SJSA1 (cell line): Measurements from ENCODE around the gene TNFRSF12A. TPM values are rescaled to one million over a fixed set of nuclear protein-coding genes. Genes with fewer than 3 reads are reported as not detected.
"Not testable (repeated sequence)": the region's sequence is repeated elsewhere in the genome, so short reads cannot be mapped to it uniquely, and the experiment has no call there.

Experiments
- DNase-seq, 2 experiments: peaks; one replicate each; pipeline ENCODE4 v3.0.0-alpha.2; 2015 to 2020; ENCODE audit warnings: low spot score in 2 of 2, low read depth in 1 of 2
- H3K27ac ChIP-seq: fragments of 250-450 bp; sonication (Bioruptor Pico); 2 replicates; pipeline ENCODE4 v1.5.1; 2020; ENCODE audit warnings: mild to moderate bottlenecking, moderate library complexity
- H3K27me3 ChIP-seq: fragments of 250-450 bp; sonication (Bioruptor Pico); replicated peaks from 2 replicates; pipeline ENCODE4 v1.5.1; 2020; ENCODE audit warnings: mild to moderate bottlenecking, moderate library complexity
- H3K36me3 ChIP-seq: fragments of 250-450 bp; sonication (Bioruptor Pico); 2 replicates; pipeline ENCODE4 v1.5.1; 2020; ENCODE audit warnings: mild to moderate bottlenecking
- H3K4me1 ChIP-seq: fragments of 250-450 bp; sonication (Bioruptor Pico); replicated peaks from 2 replicates; pipeline ENCODE4 v1.6.1; 2021; ENCODE audit warnings: mild to moderate bottlenecking
- H3K4me3 ChIP-seq: fragments of 250-450 bp; sonication (Bioruptor Pico); 2 replicates; pipeline ENCODE4 v1.5.1; 2020; ENCODE audit warnings: mild to moderate bottlenecking
- H3K9me3 ChIP-seq: fragments of 250-450 bp; sonication (Bioruptor Pico); replicated peaks from 2 replicates; pipeline ENCODE4 v1.5.1; 2020; ENCODE audit warnings: mild to moderate bottlenecking
- total RNA-seq: library from RNA; depleted of rRNA; stranded (reverse); fragments of >200 nt; shearing (Covaris generic); gene quantifications from 2 replicates; pipeline ENCODE4 v1.2.3, GENCODE V29; 2014

Gene TNFRSF12A
- total RNA-seq, 1 experiment from 2014 or later: 545 TPM

DNA sequence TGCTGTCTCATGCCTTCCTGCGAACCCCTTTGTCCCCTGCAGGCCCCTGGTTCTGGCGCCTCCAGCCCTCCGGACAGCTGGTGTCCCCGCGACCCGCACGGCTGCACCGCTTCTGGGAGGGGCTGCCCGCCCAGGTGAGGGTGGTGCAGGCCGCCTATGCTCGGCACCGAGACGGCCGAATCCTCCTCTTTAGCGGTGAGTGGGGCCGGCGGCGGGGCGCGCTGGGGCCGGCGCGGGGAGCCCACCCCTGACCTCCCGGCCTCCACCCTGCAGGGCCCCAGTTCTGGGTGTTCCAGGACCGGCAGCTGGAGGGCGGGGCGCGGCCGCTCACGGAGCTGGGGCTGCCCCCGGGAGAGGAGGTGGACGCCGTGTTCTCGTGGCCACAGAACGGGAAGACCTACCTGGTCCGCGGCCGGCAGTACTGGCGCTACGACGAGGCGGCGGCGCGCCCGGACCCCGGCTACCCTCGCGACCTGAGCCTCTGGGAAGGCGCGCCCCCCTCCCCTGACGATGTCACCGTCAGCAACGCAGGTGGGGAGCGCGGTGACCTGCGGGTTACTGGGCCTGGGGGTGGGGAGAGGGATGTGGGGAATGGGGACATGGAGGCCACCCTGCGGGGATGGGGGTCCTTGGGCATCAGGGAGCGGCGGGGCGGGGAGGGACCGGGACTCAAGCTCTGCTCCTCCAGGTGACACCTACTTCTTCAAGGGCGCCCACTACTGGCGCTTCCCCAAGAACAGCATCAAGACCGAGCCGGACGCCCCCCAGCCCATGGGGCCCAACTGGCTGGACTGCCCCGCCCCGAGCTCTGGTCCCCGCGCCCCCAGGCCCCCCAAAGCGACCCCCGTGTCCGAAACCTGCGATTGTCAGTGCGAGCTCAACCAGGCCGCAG lies 38.2 kb downstream of the TNFRSF12A start:
- no peaks in the 10 kb centered on the region for H3K27me3 ChIP-seq
- H3K36me3 ChIP-seq: no peaks in the 10 kb centered on the region
- peak overlapping the region; percentile 77; the same call in 1 of the 2 replicates for H3K27ac ChIP-seq
- H3K4me1 ChIP-seq: peaks cover 13% of the 10 kb centered on the region
- no peaks in the 10 kb centered on the region for H3K9me3 ChIP-seq
- peak in 1 of 2 experiments; percentile 52 for DNase-seq
- H3K4me3 ChIP-seq: peak overlapping the region; percentile 76

DNA sequence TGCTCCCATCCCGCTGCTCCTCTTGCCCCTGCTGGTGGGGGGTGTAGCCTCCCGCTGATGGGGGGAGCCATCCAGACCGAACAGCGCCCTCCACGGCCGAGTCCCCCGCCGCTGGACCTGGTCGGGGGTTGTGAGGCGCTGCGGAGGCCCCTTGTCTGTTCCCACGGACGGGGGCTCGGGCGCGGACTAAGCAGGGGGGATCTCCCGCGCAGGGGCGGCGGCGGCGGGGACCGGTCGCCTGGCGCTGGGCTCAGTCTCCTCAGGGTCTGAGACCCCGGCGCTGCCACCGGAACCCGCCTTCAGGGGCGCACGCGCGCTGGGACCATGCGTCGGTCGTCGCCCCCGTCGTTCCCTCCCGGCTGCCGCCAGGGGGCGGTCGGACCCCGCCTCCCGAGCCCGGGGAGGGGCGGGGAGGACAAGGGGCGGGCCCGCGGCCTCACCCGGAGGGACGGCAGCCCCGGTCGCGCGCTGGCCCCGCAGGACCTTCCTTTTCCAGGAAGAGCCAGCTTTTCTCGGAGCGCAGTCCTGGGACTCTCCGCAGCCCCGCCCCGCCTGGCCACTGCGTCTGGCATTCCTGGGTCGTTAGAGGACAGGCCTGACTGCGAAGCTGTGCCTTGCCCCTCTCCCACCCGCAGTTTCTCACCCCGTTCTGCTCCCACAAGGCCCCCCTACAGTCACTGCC lies 39.0 kb downstream of the TNFRSF12A start:
- Histone ChIP-seq H3K4me1 (peaks cover 13% of the 10 kb centered on the region), H3K36me3 (no peaks in the 10 kb centered on the region), H3K27ac (peak overlapping the region; percentile 77), H3K9me3 (no peaks in the 10 kb centered on the region), H3K4me3 (peak overlapping the region; percentile 76), H3K27me3 (no peaks in the 10 kb centered on the region)
- peak; percentile 93 to 96 for DNase-seq

DNA sequence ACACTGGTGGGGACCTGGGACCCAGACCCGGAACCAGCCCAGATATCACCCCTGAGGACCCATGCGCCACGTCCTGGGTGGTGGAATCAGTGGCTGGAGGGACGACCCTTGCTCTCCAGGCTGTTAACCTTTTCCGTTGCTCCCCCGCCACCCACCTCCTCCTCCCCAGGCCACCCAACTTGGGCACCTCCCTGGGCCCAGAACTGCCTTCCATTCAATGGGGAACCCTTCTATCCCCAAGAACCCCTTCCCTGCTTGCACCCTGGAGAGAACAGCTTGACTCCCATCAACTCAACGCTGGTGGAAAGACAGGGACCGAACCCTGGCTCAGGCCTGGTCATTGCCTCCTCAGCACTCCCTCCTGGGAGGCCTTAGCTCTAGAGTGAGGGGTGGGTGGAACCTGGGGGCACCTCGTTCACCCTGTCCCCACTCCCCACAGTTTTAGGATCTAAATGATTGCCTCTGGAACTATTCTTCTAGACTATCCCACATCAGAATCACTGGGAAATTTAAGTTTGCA lies 39.6 kb downstream of the TNFRSF12A start:
- DNase-seq: peak in 1 of 2 experiments; percentile 44
- H3K27ac ChIP-seq: peak overlapping the region; percentile 77
- H3K27me3 ChIP-seq: no peaks in the 10 kb centered on the region
- H3K36me3 ChIP-seq: no peaks in the 10 kb centered on the region
- peak overlapping the region; percentile 76 for H3K4me3 ChIP-seq
- H3K4me1 ChIP-seq: peaks cover 18% of the 10 kb centered on the region
- no peaks in the 10 kb centered on the region for H3K9me3 ChIP-seq

DNA sequence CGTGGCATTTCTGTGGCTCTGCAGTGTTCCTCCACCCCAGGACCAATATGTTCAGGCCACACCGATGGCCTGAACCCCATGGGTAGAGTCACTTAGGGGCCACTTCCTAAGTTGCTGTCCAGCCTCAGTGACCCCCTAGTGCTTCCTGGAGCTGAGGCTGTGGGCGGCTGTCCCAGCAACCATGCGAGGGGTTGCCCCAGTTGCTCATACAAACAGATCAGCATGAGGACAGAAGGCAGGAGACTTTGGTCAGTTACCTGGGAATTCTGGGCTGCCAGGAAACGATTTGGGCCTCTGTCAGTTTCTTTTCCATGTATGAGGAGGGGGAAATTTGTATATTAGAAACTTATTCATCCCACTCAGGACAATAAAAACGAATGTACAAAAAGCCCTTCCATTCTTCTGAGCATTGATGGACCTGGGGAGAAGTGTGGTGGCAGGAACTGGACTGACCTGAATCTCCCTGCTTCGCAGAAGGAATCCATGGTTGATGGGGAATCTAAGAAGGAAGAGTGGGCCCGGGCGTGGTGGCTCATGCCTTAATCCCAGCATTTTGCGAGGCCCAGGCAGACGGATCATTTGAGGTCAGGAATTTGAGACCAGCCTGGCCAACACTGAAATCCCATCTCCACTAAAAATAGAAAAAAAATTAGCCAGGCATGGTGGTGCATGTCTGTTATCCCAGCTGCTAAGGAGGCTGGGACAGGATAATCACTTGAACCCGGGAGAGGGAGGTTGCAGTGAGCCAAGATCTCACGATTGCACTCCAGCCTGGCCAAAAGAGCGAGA lies 40.4 kb downstream of the TNFRSF12A start:
- Histone ChIP-seq H3K9me3 (no peaks in the 10 kb centered on the region), H3K27me3 (no peaks in the 10 kb centered on the region), H3K4me1 (peaks cover 26% of the 10 kb centered on the region), H3K36me3 (no peaks in the 10 kb centered on the region), H3K4me3 (no peak overlapping the region), H3K27ac (no peak overlapping the region)
- no peak for DNase-seq

DNA sequence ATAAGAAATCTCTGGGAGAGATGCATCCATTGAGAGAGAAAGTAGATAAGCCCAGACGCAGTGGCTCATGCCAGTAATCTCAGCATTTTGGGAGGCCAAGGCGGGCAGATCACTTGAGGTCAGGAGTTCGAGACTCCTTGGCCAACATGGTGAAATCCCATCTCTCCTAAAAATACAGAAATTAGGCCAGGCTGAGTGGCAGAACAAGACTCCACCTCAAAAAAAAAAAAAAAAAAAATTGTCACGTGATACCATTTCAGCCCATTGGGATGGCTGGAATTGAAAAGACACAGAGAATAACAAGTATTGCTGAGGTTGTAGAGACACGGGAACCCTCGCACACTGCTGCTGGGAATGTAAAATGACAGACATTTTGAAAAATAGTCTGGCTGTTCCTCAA lies 42.4 kb downstream of the TNFRSF12A start:
- Histone ChIP-seq H3K36me3 (no peaks in the 10 kb centered on the region), H3K4me3 (no peak overlapping the region)

DNA sequence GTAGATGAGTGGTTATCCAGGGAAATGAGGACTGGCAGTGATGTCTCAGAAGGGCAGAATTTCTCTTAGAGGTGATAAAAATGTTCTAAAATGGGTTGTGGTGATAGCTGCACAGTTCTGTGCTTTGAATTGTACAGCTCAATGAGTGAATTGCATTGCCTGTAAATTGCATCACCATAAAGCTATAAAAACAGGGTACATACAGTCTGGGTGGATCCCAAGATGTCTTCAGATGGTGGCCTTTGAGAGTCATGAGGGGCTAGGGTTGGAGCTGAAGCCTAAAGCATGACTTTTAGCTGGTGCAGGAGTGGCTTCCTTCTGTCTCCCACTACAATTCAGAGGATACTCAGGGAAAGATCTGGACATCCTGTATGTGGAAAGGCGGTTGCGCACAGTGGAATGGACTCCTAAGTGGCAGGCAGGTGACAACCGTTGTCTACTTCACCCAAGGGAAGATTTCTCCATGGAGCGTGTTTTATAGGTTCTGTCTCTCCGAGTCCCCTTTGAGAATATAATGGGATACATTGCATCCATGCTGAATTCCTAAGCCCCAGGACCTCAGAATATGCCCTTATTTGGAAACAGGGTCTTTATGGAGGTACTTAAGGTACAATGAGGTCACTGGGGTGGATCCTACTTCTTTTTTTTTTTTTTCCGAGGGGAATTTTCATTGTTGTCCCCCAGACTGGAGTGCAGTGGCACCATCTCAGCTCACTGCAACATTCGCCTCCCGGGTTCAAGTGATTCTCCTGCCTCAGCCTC lies 43.6 kb downstream of the TNFRSF12A start:
- no peak overlapping the region for H3K4me3 ChIP-seq
- no peaks in the 10 kb centered on the region for H3K27me3 ChIP-seq
- no peak for DNase-seq
- no peaks in the 10 kb centered on the region for H3K9me3 ChIP-seq
- 0 out of 2 replicates have a peak, but pooled peaks cover 8% of the 10 kb centered on the region for H3K36me3 ChIP-seq
- no peak overlapping the region for H3K27ac ChIP-seq
- H3K4me1 ChIP-seq: peaks cover 32% of the 10 kb centered on the region

More for the DNA sequence above, 42.4 kb downstream of the TNFRSF12A start:
- Histone ChIP-seq H3K4me1 (peaks cover 37% of the 10 kb centered on the region), H3K27ac (no peak overlapping the region), H3K9me3 (no peaks in the 10 kb centered on the region), H3K27me3 (no peaks in the 10 kb centered on the region)
- no peak for DNase-seq

DNA sequence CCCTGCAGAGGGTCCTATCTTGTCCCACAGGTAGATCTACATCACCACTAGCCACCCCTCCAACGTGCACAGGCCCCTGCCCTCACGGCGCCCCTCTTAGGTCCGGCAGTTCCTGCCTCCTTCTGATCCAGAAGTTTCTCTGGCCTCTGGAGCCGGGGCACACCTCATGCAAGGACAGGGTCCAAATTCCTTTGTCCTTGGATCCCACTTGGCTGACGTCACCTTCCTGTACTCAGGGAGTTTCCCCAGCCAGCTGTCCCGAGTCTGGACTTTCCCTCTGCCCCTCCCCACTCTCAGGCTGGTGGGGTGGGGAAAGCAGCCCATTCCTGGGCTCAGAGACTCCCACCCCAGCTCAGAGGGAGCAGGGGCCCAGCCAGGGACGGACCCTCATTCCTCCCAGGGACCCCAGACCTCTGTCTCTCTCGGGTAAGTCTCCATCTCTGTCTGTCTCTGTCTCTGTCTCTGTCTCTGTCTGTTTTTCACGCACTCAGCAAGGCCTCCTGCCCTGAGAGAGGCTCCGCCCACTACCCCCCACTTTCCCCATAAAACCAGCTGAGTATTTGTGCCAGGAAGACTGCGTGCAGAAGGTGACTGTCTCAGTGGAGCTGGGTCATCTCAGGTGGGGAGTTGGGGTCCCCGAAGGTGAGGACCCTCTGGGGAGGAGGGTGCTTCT lies 45.0 kb downstream of the TNFRSF12A start, which contains the start of gene IL32:
TSS of gene IL32 (plus strand) at position 572 of the 673 bp plus-strand sequence. CDS start 172 bp downstream, outside the sequence.
- peak; percentile 88 to 92 for DNase-seq
- peaks cover 24% of the 10 kb centered on the region for H3K4me1 ChIP-seq
- no peaks in the 10 kb centered on the region for H3K27me3 ChIP-seq
- H3K4me3 ChIP-seq: peak within 1 kb of the TSS; percentile 35
- H3K27ac ChIP-seq: peak within 1 kb of the TSS; percentile 87
- H3K36me3 ChIP-seq: 0 out of 2 replicates have a peak, but pooled peaks cover 8% of the 10 kb centered on the region
- H3K9me3 ChIP-seq: no peaks in the 10 kb centered on the region

DNA sequence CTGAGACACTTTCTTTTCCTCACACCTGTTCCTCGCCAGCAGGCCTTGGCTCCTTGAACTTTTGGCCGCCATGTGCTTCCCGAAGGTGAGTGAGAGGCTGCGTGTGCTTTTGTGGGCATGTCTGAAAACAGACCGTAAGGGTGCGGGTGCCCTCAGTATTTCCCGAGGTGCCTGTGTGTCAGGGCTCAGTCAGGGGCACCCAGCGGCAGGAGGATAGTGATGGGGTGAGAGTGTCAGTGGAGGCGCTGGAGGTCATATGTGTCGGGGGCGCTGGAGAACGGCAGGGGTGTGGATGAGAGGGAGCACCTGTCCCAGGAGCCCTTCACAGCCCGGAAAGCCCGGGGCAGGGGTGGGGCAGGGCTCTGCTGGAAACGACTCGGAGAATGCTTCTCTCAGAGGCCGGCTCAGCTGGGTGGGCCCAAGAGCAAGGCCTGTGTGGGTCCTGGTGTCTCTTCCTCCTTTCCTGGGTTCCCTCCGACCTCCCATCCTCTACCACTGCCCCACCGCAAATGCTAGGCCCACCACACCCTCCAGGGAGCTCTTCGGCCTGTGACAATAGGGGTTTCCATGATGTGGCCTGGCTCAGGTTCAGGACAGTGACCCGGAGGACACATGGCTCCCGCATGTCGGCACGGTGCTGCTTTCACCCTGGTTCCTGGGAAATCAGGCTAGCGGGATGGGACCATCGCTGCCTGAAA lies 45.7 kb downstream of the TNFRSF12A start:
- H3K36me3 ChIP-seq: 0 out of 2 replicates have a peak, but pooled peaks cover 8% of the 10 kb centered on the region
- H3K9me3 ChIP-seq: no peaks in the 10 kb centered on the region
- peak overlapping the region; percentile 87 for H3K27ac ChIP-seq
- H3K4me1 ChIP-seq: peaks cover 24% of the 10 kb centered on the region
- peak in 1 of 2 experiments; percentile 16 for DNase-seq
- no peaks in the 10 kb centered on the region for H3K27me3 ChIP-seq
- peak overlapping the region; percentile 35 for H3K4me3 ChIP-seq

DNA sequence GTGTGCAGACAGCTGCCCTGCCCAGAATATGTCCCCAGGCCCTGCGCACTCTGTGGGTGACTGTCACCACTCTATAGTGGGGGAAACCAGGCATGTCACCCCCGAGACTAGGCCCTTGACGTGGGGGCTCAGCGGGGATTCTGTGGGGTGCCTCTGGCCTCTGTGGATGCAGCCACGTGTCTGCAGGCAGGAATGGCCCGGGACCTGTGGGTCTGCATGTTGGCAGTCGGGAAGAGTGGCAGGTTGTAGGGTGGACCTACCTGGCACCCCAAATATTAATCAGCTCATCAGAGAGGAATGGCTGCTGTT lies 46.2 kb downstream of the TNFRSF12A start:
- no peaks in the 10 kb centered on the region for H3K27me3 ChIP-seq
- no peaks in the 10 kb centered on the region for H3K9me3 ChIP-seq
- DNase-seq: no peak
- H3K36me3 ChIP-seq: 0 out of 2 replicates have a peak, but pooled peaks cover 8% of the 10 kb centered on the region
- peak overlapping the region; percentile 87; the same call in 1 of the 2 replicates for H3K27ac ChIP-seq
- H3K4me3 ChIP-seq: peak overlapping the region; percentile 35
- H3K4me1 ChIP-seq: peaks cover 24% of the 10 kb centered on the region

DNA sequence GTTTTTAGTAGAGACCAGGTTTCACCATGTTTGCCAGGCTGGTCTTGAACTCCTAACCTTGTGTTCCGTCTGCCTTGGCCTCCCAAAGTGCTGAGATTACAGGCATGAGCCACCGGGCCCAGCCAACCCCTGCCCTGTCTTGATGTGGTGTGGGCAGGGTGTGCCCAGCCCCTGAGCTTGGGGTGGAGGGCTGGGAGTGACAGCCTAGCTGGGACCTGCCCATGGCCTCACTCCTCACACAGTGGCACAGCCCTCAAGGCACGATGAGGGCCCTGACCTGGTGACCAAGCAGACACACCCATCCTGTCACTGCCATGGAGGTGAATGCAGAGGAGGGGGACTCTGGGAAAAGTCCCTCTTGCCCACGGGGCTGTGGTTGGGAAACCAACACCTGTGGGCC lies 48.3 kb downstream of the TNFRSF12A start:
- H3K4me1 ChIP-seq: peaks cover 24% of the 10 kb centered on the region
- no peak overlapping the region for H3K4me3 ChIP-seq
- H3K9me3 ChIP-seq: no peaks in the 10 kb centered on the region
- H3K36me3 ChIP-seq: 0 out of 2 replicates have a peak, but pooled peaks cover 8% of the 10 kb centered on the region
- H3K27ac ChIP-seq: no peak overlapping the region
- no peaks in the 10 kb centered on the region for H3K27me3 ChIP-seq
- no peak for DNase-seq

DNA sequence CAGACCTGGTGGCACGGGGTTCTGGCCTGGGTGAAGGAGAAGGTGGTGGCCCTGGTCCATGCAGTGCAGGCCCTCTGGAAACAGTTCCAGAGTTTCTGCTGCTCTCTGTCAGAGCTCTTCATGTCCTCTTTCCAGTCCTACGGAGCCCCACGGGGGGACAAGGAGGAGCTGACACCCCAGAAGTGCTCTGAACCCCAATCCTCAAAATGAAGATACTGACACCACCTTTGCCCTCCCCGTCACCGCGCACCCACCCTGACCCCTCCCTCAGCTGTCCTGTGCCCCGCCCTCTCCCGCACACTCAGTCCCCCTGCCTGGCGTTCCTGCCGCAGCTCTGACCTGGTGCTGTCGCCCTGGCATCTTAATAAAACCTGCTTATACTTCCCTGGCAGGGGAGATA lies 49.0 kb downstream of the TNFRSF12A start:
- peaks cover 24% of the 10 kb centered on the region for H3K4me1 ChIP-seq
- not testable (repeated sequence) for H3K36me3 ChIP-seq, H3K27me3 ChIP-seq, H3K27ac ChIP-seq, DNase-seq, H3K4me3 ChIP-seq, H3K9me3 ChIP-seq

DNA sequence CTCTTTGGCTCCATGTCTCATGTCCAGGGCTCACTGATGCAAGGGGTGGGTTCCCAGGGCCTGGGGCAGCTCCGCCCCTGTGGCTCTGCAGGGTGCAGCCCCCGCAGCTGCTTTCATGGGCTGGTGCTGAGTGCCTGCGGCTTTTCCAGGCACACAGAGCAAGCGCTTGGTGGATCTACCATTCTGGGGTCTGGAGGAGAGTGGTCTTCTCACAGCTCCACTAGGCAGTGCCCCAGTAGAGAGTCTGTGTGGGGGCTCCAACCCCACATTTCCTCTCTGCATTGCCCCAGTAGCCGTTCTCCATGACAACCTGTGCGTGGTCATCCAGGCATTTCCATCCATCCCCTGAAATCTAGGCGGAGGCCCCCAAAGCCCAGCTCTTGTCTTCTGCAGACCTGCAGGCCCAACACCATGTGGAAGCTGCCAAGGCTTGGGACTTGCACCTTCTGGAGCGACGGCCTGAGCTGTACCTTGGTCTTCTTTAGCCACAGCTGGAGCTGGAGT lies 50.5 kb downstream of the TNFRSF12A start:
- Histone ChIP-seq H3K27me3 (no peaks in the 10 kb centered on the region), H3K4me3 (no peak overlapping the region), H3K27ac (no peak overlapping the region), H3K4me1 (peaks cover 10% of the 10 kb centered on the region), H3K36me3 (0 out of 2 replicates have a peak, but pooled peaks cover 8% of the 10 kb centered on the region), H3K9me3 (no peaks in the 10 kb centered on the region)
- DNase-seq: no peak
